Pulmonary artery endothelial cell (primary cell): ENCODE data around the gene CCDC88A. TPM values are rescaled to one million over a fixed set of nuclear protein-coding genes. Genes with fewer than 3 reads are reported as not detected.
A peak's percentile ranks its signal among the peaks of the same experiment; 100 is the strongest.
"Not testable (repeated sequence)": the region's sequence is repeated elsewhere in the genome, so short reads cannot be mapped to it uniquely, and the experiment has no call there.

ENCODE experiments used
- DNase-seq: peaks from one replicate; pipeline ENCODE4 v3.0.0-alpha.2; 2011; ENCODE audit warnings: low read depth, low spot score
- total RNA-seq: library from RNA; depleted of rRNA; stranded (reverse); fragments of >200 nt; gene quantifications from 2 replicates; pipeline ENCODE4 v1.2.3, GENCODE V29; 2014

Gene CCDC88A
- total RNA-seq, 1 donor from 2014 or later = 31.0 TPM

- DNase-seq = no peak
Observed at GRCh38 chr2:55391155-55391554, 28.5 kb downstream of the CCDC88A start.

GRCh38 chr2:55385516-55385915, 34.1 kb downstream of the CCDC88A start:
- DNase-seq = not testable (repeated sequence)

GRCh38 chr2:55384786-55385185, 34.9 kb downstream of the CCDC88A start:
- no peak for DNase-seq

GRCh38 chr2:55371376-55371775, 48.3 kb downstream of the CCDC88A start:
- no peak for DNase-seq

- no peak for DNase-seq
Observed at GRCh38 chr2:55370208-55370607, 49.4 kb downstream of the CCDC88A start.

GRCh38 chr2:55365303-55365702, 54.4 kb downstream of the CCDC88A start:
- DNase-seq = no peak

GRCh38 chr2:55364189-55365055, 55.2 kb downstream of the CCDC88A start:
- peak; percentile 86 for DNase-seq

GRCh38 chr2:55363636-55364035, 56.0 kb downstream of the CCDC88A start:
- no peak for DNase-seq

- DNase-seq = no peak
Observed at GRCh38 chr2:55361465-55362189, 58.0 kb downstream of the CCDC88A start.

- DNase-seq = no peak
Observed at GRCh38 chr2:55358451-55358850, 61.2 kb downstream of the CCDC88A start.

- DNase-seq = no peak
Observed at GRCh38 chr2:55357927-55358326, 61.7 kb downstream of the CCDC88A start.

- no peak for DNase-seq
Observed at GRCh38 chr2:55357164-55357563, 62.5 kb downstream of the CCDC88A start.

GRCh38 chr2:55356136-55356535, 63.5 kb downstream of the CCDC88A start:
- not testable (repeated sequence) for DNase-seq

GRCh38 chr2:55355451-55355850, 64.2 kb downstream of the CCDC88A start:
- DNase-seq = no peak

GRCh38 chr2:55351672-55352071, 68.0 kb downstream of the CCDC88A start:
- no peak for DNase-seq

- DNase-seq = no peak
Observed at GRCh38 chr2:55345064-55345463, 74.6 kb downstream of the CCDC88A start.

GRCh38 chr2:55338268-55338667, 81.4 kb downstream of the CCDC88A start:
- no peak for DNase-seq

GRCh38 chr2:55334728-55335127, 84.9 kb downstream of the CCDC88A start:
- no peak for DNase-seq

- DNase-seq = no peak
Observed at GRCh38 chr2:55330541-55331297, 88.9 kb downstream of the CCDC88A start.

GRCh38 chr2:55327470-55328230, 92.0 kb downstream of the CCDC88A start:
- no peak for DNase-seq

- no peak for DNase-seq
Observed at GRCh38 chr2:55314985-55315384, 104.7 kb downstream of the CCDC88A start.
